RWPE2 (cell line): ENCODE data around the gene CXCR3.

ENCODE experiments used
- ATAC-seq: fragments of 200-7000 bp; cut with Tn5 transposase; 3 replicates; pipeline ENCODE4 v1.9.1; 2021; ENCODE audit warnings: low read depth
- DNase-seq: peaks from one replicate; pipeline ENCODE4 v3.0.0-alpha.2; 2020; ENCODE audit warnings: low spot score
- H3K27ac ChIP-seq: fragments of 450-650 bp; 2 replicates; pipeline ENCODE4 v1.5.1; 2017; ENCODE audit warnings: mild to moderate bottlenecking; ENCODE audit not compliant: poor library complexity, severe bottlenecking
- H3K27me3 ChIP-seq: fragments of 250-450 bp; sonication (Bioruptor Pico); 2 replicates; pipeline ENCODE4 v1.5.1; 2021; ENCODE audit warnings: mild to moderate bottlenecking, moderate library complexity; ENCODE audit not compliant: insufficient read depth, poor library complexity, severe bottlenecking
- H3K36me3 ChIP-seq: fragments of 250-450 bp; sonication (Bioruptor Pico); 2 replicates; pipeline ENCODE4 v1.5.1; 2020; ENCODE audit warnings: low read depth, mild to moderate bottlenecking, moderate library complexity
- H3K4me1 ChIP-seq: fragments of 250-450 bp; sonication (Bioruptor Pico); 2 replicates; pipeline ENCODE4 v1.5.1; 2021; ENCODE audit warnings: mild to moderate bottlenecking, moderate library complexity; ENCODE audit not compliant: insufficient read depth, poor library complexity, severe bottlenecking
- H3K4me3 ChIP-seq: fragments of 250-450 bp; sonication (Bioruptor Pico); 2 replicates; pipeline ENCODE4 v1.5.1; 2021; ENCODE audit warnings: mild to moderate bottlenecking, moderate library complexity; ENCODE audit not compliant: severe bottlenecking
- H3K9me3 ChIP-seq: fragments of 250-450 bp; sonication (Bioruptor Pico); 2 replicates; pipeline ENCODE4 v1.5.1; 2021; ENCODE audit warnings: mild to moderate bottlenecking, moderate library complexity; ENCODE audit not compliant: severe bottlenecking
- TF ChIP-seq, protein P1 (sequence below): fragments of 450-650 bp; IDR thresholded peaks from one replicate; pipeline ENCODE4 v1.5.1; 2017; ENCODE audit warnings: mild to moderate bottlenecking, moderate library complexity; ENCODE audit not compliant: poor library complexity, severe bottlenecking

Gene CXCR3

DNA sequence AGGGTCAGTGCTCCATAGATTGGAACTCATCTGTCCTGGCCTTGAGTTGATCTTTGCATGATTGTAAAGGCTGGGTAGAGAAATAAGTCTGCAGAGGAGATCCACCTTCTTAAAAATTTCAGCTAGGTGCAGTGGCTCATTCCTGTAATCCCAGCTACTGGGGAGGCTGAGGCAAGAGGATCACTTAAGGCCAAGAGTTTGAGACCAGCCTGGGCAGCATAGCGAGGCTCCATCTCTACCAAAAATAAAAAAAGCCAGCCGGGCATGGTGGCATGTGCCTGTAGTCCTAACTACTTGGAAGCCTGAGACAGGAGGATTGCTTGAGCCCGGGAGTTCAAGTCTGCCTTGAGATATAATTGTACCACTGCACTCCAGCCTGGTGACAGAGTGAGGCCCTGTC, 476 bp upstream of the CXCR3 start:
- ATAC-seq (no peak), DNase-seq (no peak)
- H3K9me3 ChIP-seq: no peaks in the 10 kb centered on the region
- TF ChIP-seq, protein P1, sequence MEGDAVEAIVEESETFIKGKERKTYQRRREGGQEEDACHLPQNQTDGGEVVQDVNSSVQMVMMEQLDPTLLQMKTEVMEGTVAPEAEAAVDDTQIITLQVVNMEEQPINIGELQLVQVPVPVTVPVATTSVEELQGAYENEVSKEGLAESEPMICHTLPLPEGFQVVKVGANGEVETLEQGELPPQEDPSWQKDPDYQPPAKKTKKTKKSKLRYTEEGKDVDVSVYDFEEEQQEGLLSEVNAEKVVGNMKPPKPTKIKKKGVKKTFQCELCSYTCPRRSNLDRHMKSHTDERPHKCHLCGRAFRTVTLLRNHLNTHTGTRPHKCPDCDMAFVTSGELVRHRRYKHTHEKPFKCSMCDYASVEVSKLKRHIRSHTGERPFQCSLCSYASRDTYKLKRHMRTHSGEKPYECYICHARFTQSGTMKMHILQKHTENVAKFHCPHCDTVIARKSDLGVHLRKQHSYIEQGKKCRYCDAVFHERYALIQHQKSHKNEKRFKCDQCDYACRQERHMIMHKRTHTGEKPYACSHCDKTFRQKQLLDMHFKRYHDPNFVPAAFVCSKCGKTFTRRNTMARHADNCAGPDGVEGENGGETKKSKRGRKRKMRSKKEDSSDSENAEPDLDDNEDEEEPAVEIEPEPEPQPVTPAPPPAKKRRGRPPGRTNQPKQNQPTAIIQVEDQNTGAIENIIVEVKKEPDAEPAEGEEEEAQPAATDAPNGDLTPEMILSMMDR: no peak
- no peak overlapping the region for H3K27ac ChIP-seq
- no peaks in the 10 kb centered on the region for H3K36me3 ChIP-seq
- no peaks in the 10 kb centered on the region for H3K27me3 ChIP-seq
- no peaks in the 10 kb centered on the region for H3K4me1 ChIP-seq
- no peak overlapping the region for H3K4me3 ChIP-seq

DNA sequence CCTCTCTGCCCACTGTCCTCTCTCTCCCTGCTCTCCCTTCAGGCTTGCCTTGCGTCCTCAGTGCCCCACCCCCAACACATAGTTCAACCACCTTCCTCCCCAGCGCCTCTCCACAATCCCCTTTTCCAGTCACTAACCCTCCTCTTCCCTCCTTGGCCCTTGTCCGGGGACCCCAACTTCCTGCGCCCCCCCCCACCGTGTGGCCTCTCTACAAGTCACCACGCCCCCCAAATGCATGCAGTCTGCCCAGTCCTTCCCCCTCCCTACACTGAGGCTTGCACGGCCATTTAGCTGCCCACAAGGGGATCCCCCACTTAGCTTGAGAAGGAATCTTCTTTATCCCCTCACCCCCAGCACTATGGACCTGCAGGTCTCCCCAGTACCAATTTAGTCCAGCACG, 569 bp downstream of the CXCR3 start:
- Histone ChIP-seq H3K27me3 (no peaks in the 10 kb centered on the region), H3K4me3 (no peak overlapping the region), H3K9me3 (no peaks in the 10 kb centered on the region), H3K36me3 (no peaks in the 10 kb centered on the region), H3K4me1 (no peaks in the 10 kb centered on the region), H3K27ac (no peak overlapping the region)
- ATAC-seq: no peak
- no peak for DNase-seq
- TF ChIP-seq, protein P1: no peak

DNA sequence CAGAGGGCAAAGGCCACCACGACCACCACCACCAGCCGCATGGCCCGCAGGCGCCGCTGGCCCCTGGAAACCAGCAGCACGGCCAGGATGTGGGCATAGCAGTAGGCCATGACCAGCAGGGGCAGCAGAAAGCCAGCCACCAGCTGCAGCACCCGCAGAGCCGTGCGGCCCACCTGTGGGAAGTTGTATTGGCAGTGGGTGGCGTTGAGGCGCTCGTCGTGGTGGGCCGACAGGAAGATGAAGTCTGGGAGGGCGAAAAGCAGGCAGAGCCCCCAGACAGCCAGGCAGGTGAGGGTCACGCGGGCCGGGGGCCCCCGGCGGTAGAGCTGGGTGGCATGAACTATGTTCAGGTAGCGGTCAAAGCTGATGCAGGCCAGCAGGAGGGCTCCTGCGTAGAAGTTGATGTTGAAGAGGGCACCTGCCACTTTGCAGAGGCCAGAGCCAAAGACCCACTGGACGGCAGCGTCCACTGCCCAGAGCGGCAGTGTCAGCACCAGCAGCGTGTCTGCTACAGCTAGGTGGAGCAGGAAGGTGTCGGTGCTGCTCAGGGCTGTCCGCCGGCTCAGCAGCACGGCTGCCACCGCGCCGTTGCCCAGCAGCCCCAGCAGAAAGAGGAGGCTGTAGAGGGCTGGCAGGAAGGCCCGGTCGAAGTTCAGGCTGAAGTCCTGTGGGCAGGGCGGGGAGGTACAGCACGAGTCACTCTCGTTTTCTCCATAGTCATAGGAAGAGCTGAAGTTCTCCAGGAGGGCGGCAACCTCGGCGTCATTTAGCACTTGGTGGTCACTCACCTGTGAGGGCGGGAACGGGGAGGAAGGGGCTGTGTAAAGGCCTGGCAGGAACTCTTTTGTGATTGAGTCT, 1.4 kb downstream of the CXCR3 start:
- TF ChIP-seq, protein P1: no peak
- Histone ChIP-seq H3K36me3 (no peaks in the 10 kb centered on the region), H3K27ac (no peak overlapping the region), H3K9me3 (no peaks in the 10 kb centered on the region), H3K4me3 (no peak overlapping the region), H3K4me1 (no peaks in the 10 kb centered on the region), H3K27me3 (no peaks in the 10 kb centered on the region)
- DNase-seq: no peak
- no peak for ATAC-seq

DNA sequence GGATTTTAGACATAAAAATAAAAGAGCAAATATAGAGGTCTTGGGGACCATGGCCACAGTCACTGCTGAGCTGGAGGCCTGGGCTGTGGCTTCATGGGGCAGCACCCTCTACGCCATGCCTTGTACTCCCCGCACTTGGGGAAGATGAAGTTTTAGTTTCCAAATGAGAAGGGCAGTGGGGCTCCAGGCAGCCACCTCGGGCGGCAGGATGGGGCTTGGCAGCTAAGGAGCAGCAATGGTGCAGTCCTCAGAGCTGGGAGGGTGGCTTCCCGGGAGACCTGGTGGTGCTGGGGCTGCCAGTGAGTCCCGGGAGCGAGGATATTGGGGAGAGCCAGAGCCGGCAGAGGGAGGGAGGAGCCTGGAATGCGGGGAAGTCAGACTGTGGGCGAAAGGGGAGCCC, 2.4 kb downstream of the CXCR3 start:
- DNase-seq (no peak), ATAC-seq (no peak)
- no peaks in the 10 kb centered on the region for H3K27me3 ChIP-seq
- peaks cover 3% of the 10 kb centered on the region; the same call in 1 of the 2 replicates for H3K36me3 ChIP-seq
- no peaks in the 10 kb centered on the region for H3K4me1 ChIP-seq
- no peak overlapping the region for H3K27ac ChIP-seq
- TF ChIP-seq, protein P1: no peak
- no peak overlapping the region for H3K4me3 ChIP-seq
- no peaks in the 10 kb centered on the region for H3K9me3 ChIP-seq

- DNase-seq: no peak
- TF ChIP-seq, protein P1: no peak
- H3K27me3 ChIP-seq: no peaks in the 10 kb centered on the region
- no peak for ATAC-seq
- H3K4me3 ChIP-seq: no peak overlapping the region
- no peaks in the 10 kb centered on the region for H3K4me1 ChIP-seq
- no peaks in the 10 kb centered on the region for H3K9me3 ChIP-seq
- H3K36me3 ChIP-seq: peaks cover 3% of the 10 kb centered on the region; the same call in 1 of the 2 replicates
- H3K27ac ChIP-seq: no peak overlapping the region
Measured at GRCh38 chrX:71615056-71615455, 3.3 kb downstream of the CXCR3 start.
